ENCODE measurements around the gene SLC6A13.

DNA sequence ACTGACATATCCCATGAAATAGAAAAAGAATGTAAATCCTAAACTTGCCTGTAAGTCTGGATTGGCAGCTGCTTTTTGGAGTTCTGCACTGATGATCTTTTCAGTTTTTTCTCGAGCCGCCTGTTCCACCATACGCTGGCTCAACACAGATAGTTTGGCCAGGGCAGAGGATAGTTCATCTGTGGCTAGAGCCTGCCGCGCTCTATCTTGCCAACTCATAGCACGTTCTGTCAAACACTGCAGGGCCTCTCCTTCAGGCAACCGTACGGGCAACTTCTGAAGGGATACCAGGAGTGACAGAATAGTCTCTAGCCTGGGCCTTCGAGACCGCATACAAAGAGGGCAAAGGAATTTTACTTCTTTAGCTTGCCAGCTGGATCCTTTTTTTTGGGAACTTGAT is 44.8 kb upstream of the SLC6A13 start:
- TF ChIP-seq, protein P1, sequence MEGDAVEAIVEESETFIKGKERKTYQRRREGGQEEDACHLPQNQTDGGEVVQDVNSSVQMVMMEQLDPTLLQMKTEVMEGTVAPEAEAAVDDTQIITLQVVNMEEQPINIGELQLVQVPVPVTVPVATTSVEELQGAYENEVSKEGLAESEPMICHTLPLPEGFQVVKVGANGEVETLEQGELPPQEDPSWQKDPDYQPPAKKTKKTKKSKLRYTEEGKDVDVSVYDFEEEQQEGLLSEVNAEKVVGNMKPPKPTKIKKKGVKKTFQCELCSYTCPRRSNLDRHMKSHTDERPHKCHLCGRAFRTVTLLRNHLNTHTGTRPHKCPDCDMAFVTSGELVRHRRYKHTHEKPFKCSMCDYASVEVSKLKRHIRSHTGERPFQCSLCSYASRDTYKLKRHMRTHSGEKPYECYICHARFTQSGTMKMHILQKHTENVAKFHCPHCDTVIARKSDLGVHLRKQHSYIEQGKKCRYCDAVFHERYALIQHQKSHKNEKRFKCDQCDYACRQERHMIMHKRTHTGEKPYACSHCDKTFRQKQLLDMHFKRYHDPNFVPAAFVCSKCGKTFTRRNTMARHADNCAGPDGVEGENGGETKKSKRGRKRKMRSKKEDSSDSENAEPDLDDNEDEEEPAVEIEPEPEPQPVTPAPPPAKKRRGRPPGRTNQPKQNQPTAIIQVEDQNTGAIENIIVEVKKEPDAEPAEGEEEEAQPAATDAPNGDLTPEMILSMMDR (IDR thresholded peaks at IDR 0.05; ENCODE audit: low read depth, low read length, missing input control), result no peak
- TF ChIP-seq HNF4A (conservative IDR thresholded peaks at IDR 0.05), result no peak
- TF ChIP-seq, protein P2, sequence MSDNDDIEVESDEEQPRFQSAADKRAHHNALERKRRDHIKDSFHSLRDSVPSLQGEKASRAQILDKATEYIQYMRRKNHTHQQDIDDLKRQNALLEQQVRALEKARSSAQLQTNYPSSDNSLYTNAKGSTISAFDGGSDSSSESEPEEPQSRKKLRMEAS (IDR thresholded peaks at IDR 0.05), result no peak
- no peak for TF ChIP-seq SP1 (IDR thresholded peaks at IDR 0.05)
- no peak for TF ChIP-seq RXRA (IDR thresholded peaks at IDR 0.05)
- no peak for TF ChIP-seq TAF1 (conservative IDR thresholded peaks at IDR 0.05)
- no peak for TF ChIP-seq JUND (IDR thresholded peaks at IDR 0.05)
- TF ChIP-seq YY1 (IDR thresholded peaks at IDR 0.05), result no peak
- TF ChIP-seq RAD21 (IDR thresholded peaks at IDR 0.05), result no peak
- no peak for TF ChIP-seq EGR1 (IDR thresholded peaks at IDR 0.05; ENCODE audit: low read depth in 2 of 2)
- TF ChIP-seq, protein P3, sequence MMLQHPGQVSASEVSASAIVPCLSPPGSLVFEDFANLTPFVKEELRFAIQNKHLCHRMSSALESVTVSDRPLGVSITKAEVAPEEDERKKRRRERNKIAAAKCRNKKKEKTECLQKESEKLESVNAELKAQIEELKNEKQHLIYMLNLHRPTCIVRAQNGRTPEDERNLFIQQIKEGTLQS (IDR thresholded peaks at IDR 0.05), result no peak

Measured in liver (tissue), 3 donors.